Epithelial cell of esophagus (primary cell): ENCODE measurements around the gene KIR2DL1.
"Not testable (repeated sequence)": the region's sequence is repeated elsewhere in the genome, so short reads cannot be mapped to it uniquely, and the experiment has no call there.

Experiments used
- DNase-seq: peaks from one replicate; pipeline ENCODE4 v3.0.0; 2010; ENCODE audit warnings: low read depth
- H3K4me3 ChIP-seq: 2 replicates; pipeline ENCODE4 v1.5.1; 2011; ENCODE audit warnings: mild to moderate bottlenecking, low read length, control low read depth
- TF ChIP-seq, protein P1 (sequence below): IDR thresholded peaks from 2 replicates; pipeline ENCODE4 v1.5.1; 2011; ENCODE audit warnings: low read depth, mild to moderate bottlenecking, low read length, control low read depth, inconsistent platforms; ENCODE audit not compliant: insufficient read depth; ENCODE audit errors: missing control alignments

KIR2DL1 gene

DNA sequence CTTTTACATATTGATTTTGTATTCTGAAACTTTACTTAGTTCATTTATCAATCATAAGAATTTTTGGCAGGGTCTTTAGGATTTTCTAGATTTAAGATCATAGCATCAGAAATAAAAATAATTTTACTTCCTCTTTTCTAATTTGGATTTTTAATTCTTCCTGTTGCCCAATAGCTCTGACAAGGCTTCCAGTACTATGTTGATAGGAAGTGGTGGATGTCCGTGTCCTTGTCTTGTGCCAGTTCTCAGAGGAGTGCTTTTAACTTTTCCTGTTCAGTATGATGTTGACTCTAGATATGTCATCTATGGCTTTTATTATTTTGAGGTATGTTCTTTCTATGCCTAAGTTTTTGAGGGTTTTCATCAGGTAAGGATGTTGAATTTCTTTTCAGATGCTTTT lies 26.2 kb downstream of the KIR2DL1 start:
- TF ChIP-seq, protein P1, sequence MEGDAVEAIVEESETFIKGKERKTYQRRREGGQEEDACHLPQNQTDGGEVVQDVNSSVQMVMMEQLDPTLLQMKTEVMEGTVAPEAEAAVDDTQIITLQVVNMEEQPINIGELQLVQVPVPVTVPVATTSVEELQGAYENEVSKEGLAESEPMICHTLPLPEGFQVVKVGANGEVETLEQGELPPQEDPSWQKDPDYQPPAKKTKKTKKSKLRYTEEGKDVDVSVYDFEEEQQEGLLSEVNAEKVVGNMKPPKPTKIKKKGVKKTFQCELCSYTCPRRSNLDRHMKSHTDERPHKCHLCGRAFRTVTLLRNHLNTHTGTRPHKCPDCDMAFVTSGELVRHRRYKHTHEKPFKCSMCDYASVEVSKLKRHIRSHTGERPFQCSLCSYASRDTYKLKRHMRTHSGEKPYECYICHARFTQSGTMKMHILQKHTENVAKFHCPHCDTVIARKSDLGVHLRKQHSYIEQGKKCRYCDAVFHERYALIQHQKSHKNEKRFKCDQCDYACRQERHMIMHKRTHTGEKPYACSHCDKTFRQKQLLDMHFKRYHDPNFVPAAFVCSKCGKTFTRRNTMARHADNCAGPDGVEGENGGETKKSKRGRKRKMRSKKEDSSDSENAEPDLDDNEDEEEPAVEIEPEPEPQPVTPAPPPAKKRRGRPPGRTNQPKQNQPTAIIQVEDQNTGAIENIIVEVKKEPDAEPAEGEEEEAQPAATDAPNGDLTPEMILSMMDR: no peak
- DNase-seq: no peak
- H3K4me3 ChIP-seq: no peak overlapping the region

DNA sequence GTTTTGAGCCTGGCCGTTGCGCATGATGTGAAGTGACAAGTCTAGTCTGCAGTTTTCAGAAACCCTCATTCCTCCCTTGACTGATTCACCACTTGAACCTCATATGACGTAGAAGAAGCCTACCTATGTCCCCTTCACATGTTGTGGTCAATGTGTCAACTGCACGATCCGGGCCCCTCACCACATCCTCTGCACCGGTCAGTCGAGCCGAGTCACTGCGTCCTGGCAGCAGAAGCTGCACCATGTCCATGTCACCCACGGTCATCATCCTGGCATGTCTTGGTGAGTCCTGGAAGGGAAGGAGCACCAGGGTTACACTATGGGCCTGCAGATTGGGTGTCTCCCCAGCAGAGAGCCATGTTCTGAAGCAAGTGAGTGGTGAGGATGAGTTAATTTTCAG lies 33.8 kb downstream of the KIR2DL1 start, which contains the start of gene KIR2DL4:
TSS of gene KIR2DL4 (plus strand) at position 201 of the 400 bp plus-strand sequence. CDS start at position 243, 42 bp downstream.
- DNase-seq: no peak
- TF ChIP-seq, protein P1: no peak
- no peak within 1 kb of the TSS for H3K4me3 ChIP-seq

DNA sequence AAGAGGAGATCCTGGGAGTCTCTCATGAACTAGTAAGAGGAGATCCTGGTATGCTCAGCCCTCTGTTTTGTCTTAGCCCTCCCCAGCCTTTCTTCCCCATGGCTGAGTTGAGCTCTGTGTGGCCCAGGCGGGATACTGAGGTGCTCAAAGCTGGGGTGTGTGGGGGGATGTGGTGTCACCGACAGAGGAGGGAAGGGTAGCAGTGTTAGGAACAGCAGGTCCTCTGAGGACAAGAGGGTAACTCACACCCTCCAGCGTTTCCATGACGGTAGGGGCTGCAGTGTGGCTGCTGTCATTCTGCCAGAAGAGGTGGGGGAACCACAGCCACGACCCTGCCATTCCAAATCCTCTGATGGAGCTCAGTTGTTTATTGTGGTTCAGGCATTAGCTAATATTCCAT lies 34.5 kb downstream of the KIR2DL1 start:
- H3K4me3 ChIP-seq: no peak overlapping the region
- TF ChIP-seq, protein P1: no peak
- DNase-seq: no peak

DNA sequence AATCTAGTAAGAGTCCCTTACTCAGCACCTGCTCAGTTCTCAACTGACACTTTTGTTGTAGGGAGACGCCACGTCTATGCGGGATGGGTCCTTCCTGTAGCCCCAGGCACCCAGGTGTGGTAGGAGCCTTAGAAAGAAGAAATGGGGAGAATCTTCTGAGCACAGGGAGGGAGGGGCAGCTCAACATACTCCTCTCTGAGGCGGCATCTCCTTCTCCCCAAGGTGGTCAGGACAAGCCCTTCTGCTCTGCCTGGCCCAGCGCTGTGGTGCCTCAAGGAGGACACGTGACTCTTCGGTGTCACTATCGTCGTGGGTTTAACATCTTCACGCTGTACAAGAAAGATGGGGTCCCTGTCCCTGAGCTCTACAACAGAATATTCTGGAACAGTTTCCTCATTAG lies 35.0 kb downstream of the KIR2DL1 start:
- TF ChIP-seq, protein P1: no peak
- no peak overlapping the region for H3K4me3 ChIP-seq
- DNase-seq: no peak

DNA sequence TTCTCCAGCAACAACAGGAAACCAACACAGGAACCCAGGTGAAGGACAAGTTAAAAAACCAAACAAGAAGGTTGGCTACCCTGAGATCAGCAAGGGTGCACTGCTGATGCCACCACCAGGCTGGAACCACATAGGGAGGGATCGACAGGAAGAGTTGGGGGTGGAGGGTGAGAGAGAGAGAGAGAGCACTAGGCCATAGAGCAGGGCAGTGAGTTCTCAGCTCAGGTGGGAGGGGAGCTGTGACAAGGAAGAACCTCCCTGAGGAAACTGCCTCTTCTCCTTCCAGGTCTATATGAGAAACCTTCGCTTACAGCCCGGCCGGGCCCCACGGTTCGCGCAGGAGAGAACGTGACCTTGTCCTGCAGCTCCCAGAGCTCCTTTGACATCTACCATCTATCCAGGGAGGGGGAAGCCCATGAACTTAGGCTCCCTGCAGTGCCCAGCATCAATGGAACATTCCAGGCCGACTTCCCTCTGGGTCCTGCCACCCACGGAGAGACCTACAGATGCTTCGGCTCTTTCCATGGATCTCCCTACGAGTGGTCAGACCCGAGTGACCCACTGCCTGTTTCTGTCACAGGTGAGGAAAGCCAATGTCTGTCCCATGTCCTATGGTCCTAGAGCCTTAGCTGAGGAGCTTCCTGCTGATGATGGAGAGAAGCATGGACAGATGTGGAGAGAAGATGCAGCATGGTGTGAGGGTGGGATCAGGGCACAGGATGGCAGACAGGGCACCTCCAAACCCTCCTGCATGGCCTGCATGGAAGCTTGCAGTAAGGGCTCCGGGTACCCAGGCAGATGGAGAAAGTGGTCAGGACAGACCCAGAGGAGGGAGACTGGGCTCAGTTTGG lies 36.3 kb downstream of the KIR2DL1 start:
- DNase-seq: no peak
- TF ChIP-seq, protein P1: no peak
- no peak overlapping the region for H3K4me3 ChIP-seq

DNA sequence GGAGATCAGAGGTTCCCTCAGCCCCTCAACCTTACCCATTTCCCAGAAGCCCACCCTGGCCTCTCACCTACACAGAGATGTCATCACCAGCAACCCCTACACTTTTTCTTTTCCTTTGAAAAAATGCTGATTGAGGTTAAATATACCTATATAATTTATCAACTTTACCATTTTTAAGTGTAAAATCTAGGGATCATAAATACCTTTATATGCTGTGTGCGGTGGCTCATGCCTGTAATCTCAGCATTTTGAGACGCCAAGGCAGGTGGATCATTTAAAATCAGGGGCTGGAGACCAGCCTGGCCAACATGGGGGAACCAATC lies 36.9 kb downstream of the KIR2DL1 start:
- TF ChIP-seq, protein P1: no peak
- no peak for DNase-seq
- no peak overlapping the region for H3K4me3 ChIP-seq

DNA sequence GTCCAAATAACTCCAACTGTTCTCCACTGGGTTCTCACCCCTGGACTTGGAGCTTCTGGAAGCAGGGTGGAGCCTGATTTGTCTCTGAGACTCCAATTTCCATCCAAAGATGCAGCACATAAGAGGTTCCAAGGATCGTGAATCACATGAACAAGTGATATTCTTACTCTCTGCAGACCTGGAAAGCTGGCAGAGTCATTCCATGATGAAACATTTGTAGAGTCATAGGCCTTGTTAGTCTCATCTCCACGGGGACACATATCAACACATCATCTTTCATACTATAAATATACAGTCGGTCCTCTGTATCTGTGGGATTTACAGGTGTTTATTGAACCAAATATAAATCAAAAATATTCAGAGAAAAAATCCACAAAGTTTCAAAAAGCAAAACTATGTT lies 45.0 kb downstream of the KIR2DL1 start:
- DNase-seq, H3K4me3 ChIP-seq: not testable (repeated sequence)

DNA sequence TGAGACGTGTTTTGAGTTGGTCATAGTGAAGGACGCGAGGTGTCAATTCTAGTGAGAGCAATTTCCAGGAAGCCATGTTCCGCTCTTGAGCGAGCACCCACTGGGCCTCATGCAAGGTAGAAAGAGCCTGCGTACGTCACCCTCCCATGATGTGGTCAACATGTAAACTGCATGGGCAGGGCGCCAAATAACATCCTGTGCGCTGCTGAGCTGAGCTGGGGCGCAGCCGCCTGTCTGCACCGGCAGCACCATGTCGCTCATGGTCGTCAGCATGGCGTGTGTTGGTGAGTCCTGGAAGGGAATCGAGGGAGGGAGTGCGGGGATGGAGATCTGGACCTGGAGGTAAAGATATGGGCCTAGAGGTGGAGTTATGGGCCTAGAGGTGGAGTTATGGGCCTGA lies 46.7 kb downstream of the KIR2DL1 start, which contains the start of gene KIR3DL1:
TSS of gene KIR3DL1 (plus strand) at position 218 of the 400 bp plus-strand sequence.
- not testable (repeated sequence) for H3K4me3 ChIP-seq, DNase-seq
